ENCODE data around the gene VSIG4. TPM values are rescaled to one million over a fixed set of nuclear protein-coding genes. Genes with fewer than 3 reads are reported as not detected.
"Not testable (repeated sequence)": the region's sequence is repeated elsewhere in the genome, so short reads cannot be mapped to it uniquely, and the experiment has no call there.

Gene VSIG4
- total and polyA plus RNA-seq, 2 of the 8 experiments (the other 6 are each of a cell fraction or from before 2014, with no cell fraction given): not detected

DNA sequence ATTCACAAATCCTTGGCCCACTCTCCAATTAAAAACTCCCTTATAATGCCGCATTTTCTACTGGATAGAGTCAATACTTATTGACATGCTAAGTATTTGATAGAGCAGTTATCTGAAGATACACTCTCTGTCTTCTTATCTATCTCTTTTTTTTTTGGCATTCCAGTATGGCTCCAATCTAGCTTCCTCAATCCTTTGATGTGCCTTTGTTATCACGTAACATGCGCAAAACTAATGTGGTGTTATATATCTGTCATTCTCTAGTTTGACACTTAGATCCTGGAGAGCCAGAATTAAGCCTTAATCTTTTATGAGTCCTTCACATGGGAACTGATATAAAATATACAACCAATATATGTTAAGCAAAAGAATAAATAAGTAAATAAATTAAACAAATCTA, 54.7 kb downstream of the VSIG4 start (continued):
- TF ChIP-seq POLR2AphosphoS5 (IDR thresholded peaks at IDR 0.05; ENCODE audit: low read depth, low read length) (no peak), TAF7 (optimal IDR thresholded peaks at IDR 0.05; ENCODE audit: borderline replicate concordance, low read depth, low read length) (no peak), TEAD4 (IDR thresholded peaks at IDR 0.05; ENCODE audit: low read depth, low read length) (no peak)

DNA sequence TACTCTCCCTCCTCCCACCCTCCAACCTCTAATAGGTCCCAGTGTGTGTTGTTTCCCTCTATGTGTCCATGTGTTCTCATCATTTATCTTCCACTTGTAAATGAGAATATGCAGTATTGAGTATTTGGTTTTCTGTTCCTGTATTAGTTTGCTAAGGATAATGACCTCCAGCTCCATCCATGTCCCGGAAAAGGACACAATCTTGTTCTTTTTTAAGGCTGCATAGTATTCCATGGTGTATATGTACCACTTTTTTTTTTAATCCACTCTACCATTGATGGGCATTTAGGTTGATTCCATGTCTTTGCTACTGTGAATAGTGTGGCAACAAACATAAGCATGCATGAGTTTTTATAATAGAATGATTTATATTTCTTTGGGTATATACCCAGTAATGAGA, 62.7 kb downstream of the VSIG4 start:
- H3K36me3 ChIP-seq (ENCODE audit: control insufficient read depth in 2 of 4, insufficient read depth in 4 of 4, low read length in 3 of 4); H3K27ac ChIP-seq (ENCODE audit: low read depth, low read length); H3K4me1 ChIP-seq (replicated peaks in 1 of 4; ENCODE audit: control insufficient read depth in 3 of 4, insufficient read depth in 4 of 4, low read length in 3 of 4); H2AK5ac ChIP-seq (ENCODE audit: low read depth, low read length); H3K23ac ChIP-seq (ENCODE audit: insufficient read length); H3K79me2 ChIP-seq (ENCODE audit: control insufficient read depth in 1 of 2, insufficient read depth in 2 of 2, low read length in 2 of 2); H4K8ac ChIP-seq (ENCODE audit: extremely low read depth, insufficient read depth, low read length); H2BK15ac ChIP-seq (ENCODE audit: low read length); H4K20me1 ChIP-seq (replicated peaks in 1 of 2; ENCODE audit: control insufficient read depth in 1 of 2, insufficient read depth in 2 of 2, low read length in 2 of 2); H3K4me2 ChIP-seq (ENCODE audit: insufficient read depth in 1 of 2, low read depth in 2 of 2, low read length in 2 of 2); H3K4ac ChIP-seq (replicated peaks; ENCODE audit: insufficient read length, low read depth, low read length); DNase-seq (ENCODE audit: low read depth in 1 of 2, low spot score in 2 of 2); H3K9ac ChIP-seq (replicated peaks in 1 of 4; ENCODE audit: extremely low read depth in 1 of 4, low read depth in 3 of 4, low read length in 3 of 4); H4K91ac ChIP-seq (replicated peaks; ENCODE audit: insufficient read length, low read length); H2BK12ac ChIP-seq (ENCODE audit: low read depth, low read length); FAIRE-seq; H3K14ac ChIP-seq (ENCODE audit: insufficient read length); POLR2A ChIA-PET (ENCODE audit: partially characterized antibody); H3K27me3 ChIP-seq (replicated peaks in 1 of 4; ENCODE audit: control insufficient read depth in 3 of 4, extremely low read depth in 1 of 4, insufficient read depth in 3 of 4, low read length in 3 of 4); H2BK5ac ChIP-seq (ENCODE audit: low read depth, low read length); H3K4me3 ChIP-seq (ENCODE audit: extremely low read depth in 1 of 4, insufficient read depth in 2 of 4, low read depth in 3 of 4, low read length in 4 of 4); H2BK20ac ChIP-seq (ENCODE audit: low read length); H3K23me2 ChIP-seq (ENCODE audit: low read depth, low read length); H3K56ac ChIP-seq (replicated peaks; ENCODE audit: insufficient read length, low read depth, low read length); H2AFZ ChIP-seq (ENCODE audit: low read length); H3K79me1 ChIP-seq (ENCODE audit: low read depth, low read length); H2BK120ac ChIP-seq (replicated peaks; ENCODE audit: low read depth, low read length); H3K18ac ChIP-seq (ENCODE audit: extremely low read depth, low read length); H4K5ac ChIP-seq (ENCODE audit: insufficient read length, low read depth, low read length): not testable (repeated sequence)
- peaks cover 0 to 21% of the 10 kb centered on the region in 2 experiments; a peak in 2 of 4 replicates for H3K9me3 ChIP-seq (ENCODE audit: insufficient read depth in 2 of 2, low read depth in 1 of 2, low read length in 1 of 2)
- WGBS, 2 experiments (ENCODE audit: extremely low coverage in 1 of 2, insufficient coverage in 1 of 2, insufficient read length in 1 of 2, insufficient replicate concordance in 2 of 2, low coverage in 1 of 2, low lambda C conversion rate in 2 of 2, missing lambda C conversion rate in 1 of 2): 71% methylated on average over 1 of the region's 1 CpG; no CpG with 5 or more reads in 1 of the 2 experiments
- CTCF ChIA-PET (ENCODE audit: partially characterized antibody): interaction anchor here (0.6 kb wide), 1 partner anchor 145 kb away, joined by 4 read pairs; no protein-coding TSS in a partner anchor

Data from H1 (cell line).